K562 (cell line): Measurements from ENCODE around the gene EFCAB10. TPM values are rescaled to one million over a fixed set of nuclear protein-coding genes. Genes with fewer than 3 reads are reported as not detected.

ENCODE experiments used
- ATAC-seq: fragments of 200-7000 bp; cut with Tn5 transposase; 3 replicates; pipeline ENCODE4 v1.9.1; 2020; ENCODE audit warnings: moderate library complexity
- Bru-seq: library from RNA; stranded (reverse); fragments of 400-500 nt; gene quantifications from one replicate; lab custom pipeline; 2021; lab: Mats Ljungman, UMichigan
- BruChase-seq, 2 experiments: library from RNA; stranded (reverse); fragments of 400-500 nt; gene quantifications; one replicate each; lab custom pipeline; 2021; lab: Mats Ljungman, UMichigan
- BruUV-seq: library from RNA; stranded (reverse); fragments of 400-500 nt; replicated peaks from 2 replicates; lab custom pipeline; 2021; lab: Mats Ljungman, UMichigan
- CTCF ChIA-PET: fragments of 300-600 bp; formaldehyde crosslinking; extraction: SDS; loops from one replicate; lab custom pipeline; 2021; ENCODE audit warnings: low intra/inter-chr PET ratio; lab: Yijun Ruan, JAX
- POLR2A ChIA-PET: fragments of 300-600, 350-650 bp; sonication (Branson Sonifier 250); formaldehyde crosslinking; extraction: SDS; loops from one replicate; lab custom pipeline; 2021; ENCODE audit warnings: antibody characterized with exemption, inconsistent platforms; lab: Yijun Ruan, JAX
- DNase-seq, 4 experiments: peaks; one replicate each; pipeline versions ENCODE4 v3.0.0 to v3.0.0-alpha.2; 2011 to 2018; ENCODE audit warnings: low spot score in 3 of 4, mixed read lengths in 3 of 4; ENCODE audit errors: extremely low read depth in 1 of 4
- FAIRE-seq: peaks from 2 replicates; lab custom pipeline; 2011; peaks lifted over from hg19 to GRCh38; lab: Jason Lieb, UNC
- H2AFZ ChIP-seq: 2 replicates; pipeline ENCODE4 v1.6.0; 2011; ENCODE audit warnings: low read depth, low read length, control low read depth, inconsistent platforms
- H3K27ac ChIP-seq: fragments of 200-600 bp; 3 replicates; pipeline ENCODE4 v1.8.0; 2011; ENCODE audit warnings: low read depth, mild to moderate bottlenecking, control low read depth, inconsistent platforms, low read length, moderate library complexity, mixed read lengths; ENCODE audit errors: extremely low read depth
- H3K27me3 ChIP-seq, 2 experiments: fragments of 300-600 bp in 1 of 2; 2 replicates in 1 of 2; 3 replicates in 1 of 2; pipeline versions ENCODE4 v1.6.0 to v1.8.0; 2011; ENCODE audit warnings: inconsistent platforms in 2 of 2, low read length in 2 of 2, mild to moderate bottlenecking in 1 of 2, mixed read lengths in 1 of 2, moderate library complexity in 1 of 2; ENCODE audit not compliant: control insufficient read depth in 2 of 2, insufficient read depth in 2 of 2
- H3K36me3 ChIP-seq: fragments of 300-600 bp; 3 replicates; pipeline ENCODE4 v1.8.0; 2011; ENCODE audit warnings: mild to moderate bottlenecking, low read length, inconsistent platforms; ENCODE audit not compliant: control insufficient read depth, insufficient read depth
- H3K4me1 ChIP-seq, 2 experiments: fragments of 200-600 bp in 1 of 2; replicated peaks in 1 of 2; 2 replicates in 1 of 2; 3 replicates in 1 of 2; pipeline versions ENCODE4 v1.5.1 to v1.8.0; 2011; ENCODE audit warnings: inconsistent platforms in 2 of 2, low read length in 2 of 2, mild to moderate bottlenecking in 1 of 2, mixed read lengths in 1 of 2, moderate library complexity in 1 of 2; ENCODE audit not compliant: control insufficient read depth in 2 of 2, insufficient read depth in 2 of 2
- H3K4me2 ChIP-seq: 2 replicates; pipeline ENCODE4 v1.6.1; 2011; ENCODE audit warnings: low read length, control low read depth, inconsistent platforms, mixed read lengths; ENCODE audit not compliant: insufficient read depth
- H3K4me3 ChIP-seq: fragments of 200-600 bp; sonication (generic), shearing (Covaris generic); 2 replicates; pipeline ENCODE4 v1.5.1; 2016; ENCODE audit warnings: control low read depth, inconsistent platforms
- H3K79me2 ChIP-seq: fragments of 200-600 bp; 3 replicates; pipeline ENCODE4 v1.8.0; 2011; ENCODE audit warnings: low read length, inconsistent platforms; ENCODE audit not compliant: control insufficient read depth, insufficient read depth
- H3K9ac ChIP-seq, 2 experiments: 2 replicates each; pipeline versions ENCODE4 v1.6.0 to v1.6.1; 2011; ENCODE audit warnings: low read depth in 2 of 2, low read length in 2 of 2, control low read depth in 1 of 2, inconsistent platforms in 1 of 2, mild to moderate bottlenecking in 1 of 2, mixed read lengths in 1 of 2; ENCODE audit not compliant: insufficient read depth in 1 of 2
- H3K9me1 ChIP-seq: one replicate; pipeline ENCODE4 v1.6.0; 2011; ENCODE audit warnings: inconsistent platforms, mild to moderate bottlenecking, low read length, moderate library complexity; ENCODE audit not compliant: control insufficient read depth, insufficient read depth
- H3K9me3 ChIP-seq: replicated peaks from 2 replicates; pipeline ENCODE4 v1.5.1; 2011; ENCODE audit warnings: low read depth, low read length, inconsistent platforms; ENCODE audit not compliant: control insufficient read depth, insufficient read depth
- H4K20me1 ChIP-seq: replicated peaks from 2 replicates; pipeline ENCODE4 v1.6.1; 2011; ENCODE audit warnings: low read length, inconsistent platforms, mixed read lengths; ENCODE audit not compliant: control insufficient read depth, insufficient read depth
- ASH1L ChIP-seq: fragments of 450-650 bp; IDR thresholded peaks from 2 replicates; pipeline ENCODE4 v1.6.1; 2018; ENCODE audit warnings: borderline replicate concordance, mild to moderate bottlenecking, low read depth; ENCODE audit not compliant: partially characterized antibody
- HLTF ChIP-seq: fragments of 450-650 bp; IDR thresholded peaks from 2 replicates; pipeline ENCODE4 v1.6.1; 2016
- RFX1 ChIP-seq: fragments of 450-650 bp; IDR thresholded peaks from 2 replicates; pipeline ENCODE4 v1.6.1; 2016; ENCODE audit warnings: mild to moderate bottlenecking, moderate library complexity
- WGBS: fragments of 100-300 bp; shearing (Covaris generic); methylation state at CpG from one replicate; pipeline ENCODE4 v1.1.6; 2016; ENCODE audit warnings: low coverage, mixed read lengths; ENCODE audit not compliant: insufficient coverage; ENCODE audit errors: missing lambda C conversion rate; 5-methylcytosine and 5-hydroxymethylcytosine counted together
- in situ Hi-C: fragments of 300-500 bp; cut with MboI; formaldehyde crosslinking; loops from 4 replicates; pipeline ENCODE4 v1.15.0; 2018; ENCODE audit warnings: inconsistent platforms, mixed read lengths
- intact Hi-C: fragments of 100-400 bp; cut with micrococcal nuclease; formaldehyde crosslinking; loops from 2 replicates; pipeline ENCODE4 v1.14.2; 2022
- long read RNA-seq, 3 experiments: library from polyadenylated mRNA in 2 of 3; library from RNA in 1 of 3; unstranded in 2 of 3; stranded (forward) in 1 of 3; transcript quantifications; one replicate each; pipeline ENCODE4 v2.0.0, GENCODE V29; 2019 to 2022
- polyA minus RNA-seq, 3 experiments: library from RNA; depleted of rRNA, polyadenylated mRNA; stranded (reverse); fragments of >200 nt; gene quantifications; 2 replicates each; pipeline ENCODE4 v1.2.3, GENCODE V29; 2011
- polyA plus RNA-seq, 8 experiments: library from polyadenylated mRNA; depleted of rRNA in 4 of 8; stranded (reverse) in 5 of 8; unstranded in 3 of 8; fragments of >200 nt; fragmentation: Nextera tagmentation in 2 of 8; fragmentation: Illumina TruSeq in 1 of 8; extraction: Ambion mirVana in 2 of 8; extraction: Trizol in 1 of 8; gene quantifications; 2 replicates each; pipeline versions ENCODE4 v1.2.1 to v1.2.3, GENCODE V29; 2011 to 2014; ENCODE audit warnings: inconsistent platforms in 1 of 8, missing spikeins in 1 of 8
- total RNA-seq, 7 experiments: library from RNA; depleted of rRNA in 6 of 7; stranded (reverse); fragments of >200 nt in 6 of 7; fragmentation: Illumina TruSeq in 2 of 7; extraction: Trizol in 2 of 7; gene quantifications; 2 replicates each; pipeline versions ENCODE4 v1.2.1 to v1.2.3, GENCODE V29; 2011 to 2021; ENCODE audit warnings: low replicate concordance in 1 of 7
- TF ChIP-seq, protein P1 (sequence below): fragments of 450-650 bp; formaldehyde crosslinking; IDR thresholded peaks from 2 replicates; pipeline ENCODE4 v1.4.0; 2020; ENCODE audit warnings: mild to moderate bottlenecking, mixed read lengths
- TF ChIP-seq, protein P2 (sequence below): sonication (generic); formaldehyde crosslinking; IDR thresholded peaks from 2 replicates; pipeline ENCODE4 v1.8.1; 2023; ENCODE audit warnings: mild to moderate bottlenecking, missing genetic modification reagents

Gene EFCAB10, protein sequence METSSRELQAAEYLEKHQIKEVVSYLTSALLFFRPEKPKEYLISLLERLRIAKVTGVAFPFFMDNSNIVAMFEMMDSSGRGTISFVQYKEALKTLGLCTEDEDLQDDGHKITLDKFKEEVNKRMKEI
- 2.1 and 9.3 TPM in 2 replicates for total RNA-seq (2011; cell fraction: chromatin; rRNA removed; ENCODE audit: low replicate concordance)
- 1.5 and 2.9 TPM in 2 replicates for total RNA-seq (2011; cell fraction: nucleolus; rRNA removed)
- 3.2 and 6.1 TPM in 2 replicates for total RNA-seq (2011; cell fraction: nucleoplasm; rRNA removed)
- total RNA-seq (2014; rRNA removed) (9.6 and 12.2 TPM in 2 replicates), total RNA-seq (2014; rRNA removed; fragmentation: Illumina TruSeq; extraction: Trizol) (19.9 and 20.6 TPM in 2 replicates), total RNA-seq (2015; rRNA removed; fragmentation: Illumina TruSeq; extraction: Trizol) (11.3 and 13.1 TPM in 2 replicates), total RNA-seq (2021) (17.3 and 19.7 TPM in 2 replicates), polyA plus RNA-seq (2011; rRNA removed) (5.0 and 6.4 TPM in 2 replicates), polyA plus RNA-seq (2014; fragmentation: Illumina TruSeq; extraction: Trizol) (15.2 and 21.1 TPM in 2 replicates), polyA plus RNA-seq (2014; fragmentation: Nextera tagmentation; extraction: Ambion mirVana) (10 to 100 TPM; 16.8 to 21.4 TPM), polyA plus RNA-seq (2014; rRNA removed) (15.4 and 22.5 TPM in 2 replicates), polyA minus RNA-seq (2011; rRNA and poly(A)+ RNA removed) (4.0 and 4.2 TPM in 2 replicates), Bru-seq, nascent RNA (percentile 61 among the genes with signal in this experiment), BruChase-seq, experiment 1, labeled RNA remaining after a 2-hour chase (percentile 63 among the genes with signal in this experiment), BruChase-seq, experiment 2, labeled RNA remaining after a 6-hour chase (percentile 58 among the genes with signal in this experiment)
- polyA plus RNA-seq (2011; cell fraction: cytosol; rRNA removed) = 0.69 and 1.9 TPM in 2 replicates
- polyA plus RNA-seq (2011; cell fraction: nucleus; rRNA removed) = 1.5 and 1.7 TPM in 2 replicates
- 12.2 and 13.3 TPM in 2 replicates for polyA plus RNA-seq (2012)
- polyA minus RNA-seq (2011; cell fraction: cytosol; rRNA and poly(A)+ RNA removed) = 1.8 and 2.5 TPM in 2 replicates
- polyA minus RNA-seq (2011; cell fraction: nucleus; rRNA and poly(A)+ RNA removed) = 0.27 and 1.00 TPM in 2 replicates
- long read RNA-seq, experiment 1, transcript EFCAB10-206 (5 exons, 841 nt) = major isoform, 6 of 11 reads
- long read RNA-seq, experiment 1, partial matches to known transcripts = 0 of 11 reads
- long read RNA-seq, experiment 1, other reads (novel, unspliced or antisense) = 5 of 11 reads
- long read RNA-seq, experiment 2, partial matches to known transcripts = 0 of 9 reads
- long read RNA-seq, experiment 2, other reads (novel, unspliced or antisense) = 7 of 9 reads
- long read RNA-seq, experiment 3, partial matches to known transcripts = 0 of 3 reads
- long read RNA-seq, experiment 3, other reads (novel, unspliced or antisense) = 0 of 3 reads

DNA sequence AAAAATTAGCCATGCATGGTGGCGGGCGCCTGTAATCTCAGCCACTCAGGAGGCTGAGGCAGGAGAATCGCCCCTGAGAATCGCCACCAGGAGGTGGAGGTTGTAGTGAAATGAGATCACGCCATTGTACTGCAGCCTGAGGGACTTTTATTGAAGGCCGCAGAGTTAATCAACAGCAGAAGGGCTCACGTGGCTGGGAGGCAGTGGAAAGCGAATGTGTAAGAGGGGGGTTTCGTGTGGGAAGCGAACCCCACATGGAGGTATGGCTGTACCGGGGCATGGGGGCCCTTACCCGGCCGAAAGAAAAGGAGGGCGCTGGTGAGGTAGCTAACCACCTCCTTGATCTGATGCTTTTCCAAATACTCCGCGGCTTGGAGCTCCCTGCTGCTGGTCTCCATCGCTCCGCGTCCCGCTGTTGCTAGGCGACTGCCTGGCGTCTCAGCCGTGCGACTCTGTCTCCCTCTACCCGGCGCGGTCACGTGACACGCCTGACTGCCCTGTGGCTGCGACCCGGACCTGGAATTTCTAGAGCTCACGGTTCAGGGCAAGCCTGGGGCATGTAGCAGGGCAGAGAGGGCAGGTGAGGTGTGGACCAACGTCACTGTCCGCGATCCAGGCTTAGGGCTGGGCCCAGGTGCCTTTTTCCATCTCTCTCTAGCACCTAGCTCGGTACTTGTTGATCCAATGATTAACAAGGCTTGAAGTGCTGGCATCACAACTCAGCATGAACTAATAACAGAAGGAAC is at the start of gene EFCAB10:
TSS of gene EFCAB10 (minus strand) at position 428 of the 746 bp plus-strand sequence. CDS start at position 398, 30 bp downstream.
- H3K9ac ChIP-seq = no peak within 1 kb of the TSS
- no peaks in the 10 kb centered on the region for H4K20me1 ChIP-seq
- no peak within 1 kb of the TSS for H2AFZ ChIP-seq
- H3K36me3 ChIP-seq = no peaks in the 10 kb centered on the region
- H3K4me3 ChIP-seq = no peak within 1 kb of the TSS
- peaks cover 3 to 10% of the 10 kb centered on the region in 2 experiments; a peak in 3 of 5 replicates for H3K4me1 ChIP-seq
- CTCF ChIA-PET = no interaction called here
- TF ChIP-seq ASH1L (no peak), HLTF (no peak), RFX1 (peak; percentile 21; the same call in 1 of the 2 replicates)
- TF ChIP-seq, protein P1, sequence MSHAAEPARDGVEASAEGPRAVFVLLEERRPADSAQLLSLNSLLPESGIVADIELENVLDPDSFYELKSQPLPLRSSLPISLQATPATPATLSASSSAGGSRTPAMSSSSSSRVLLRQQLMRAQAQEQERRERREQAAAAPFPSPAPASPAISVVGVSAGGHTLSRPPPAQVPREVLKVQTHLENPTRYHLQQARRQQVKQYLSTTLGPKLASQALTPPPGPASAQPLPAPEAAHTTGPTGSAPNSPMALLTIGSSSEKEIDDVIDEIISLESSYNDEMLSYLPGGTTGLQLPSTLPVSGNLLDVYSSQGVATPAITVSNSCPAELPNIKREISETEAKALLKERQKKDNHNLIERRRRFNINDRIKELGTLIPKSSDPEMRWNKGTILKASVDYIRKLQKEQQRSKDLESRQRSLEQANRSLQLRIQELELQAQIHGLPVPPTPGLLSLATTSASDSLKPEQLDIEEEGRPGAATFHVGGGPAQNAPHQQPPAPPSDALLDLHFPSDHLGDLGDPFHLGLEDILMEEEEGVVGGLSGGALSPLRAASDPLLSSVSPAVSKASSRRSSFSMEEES = peak; percentile 55
- TF ChIP-seq, protein P2, sequence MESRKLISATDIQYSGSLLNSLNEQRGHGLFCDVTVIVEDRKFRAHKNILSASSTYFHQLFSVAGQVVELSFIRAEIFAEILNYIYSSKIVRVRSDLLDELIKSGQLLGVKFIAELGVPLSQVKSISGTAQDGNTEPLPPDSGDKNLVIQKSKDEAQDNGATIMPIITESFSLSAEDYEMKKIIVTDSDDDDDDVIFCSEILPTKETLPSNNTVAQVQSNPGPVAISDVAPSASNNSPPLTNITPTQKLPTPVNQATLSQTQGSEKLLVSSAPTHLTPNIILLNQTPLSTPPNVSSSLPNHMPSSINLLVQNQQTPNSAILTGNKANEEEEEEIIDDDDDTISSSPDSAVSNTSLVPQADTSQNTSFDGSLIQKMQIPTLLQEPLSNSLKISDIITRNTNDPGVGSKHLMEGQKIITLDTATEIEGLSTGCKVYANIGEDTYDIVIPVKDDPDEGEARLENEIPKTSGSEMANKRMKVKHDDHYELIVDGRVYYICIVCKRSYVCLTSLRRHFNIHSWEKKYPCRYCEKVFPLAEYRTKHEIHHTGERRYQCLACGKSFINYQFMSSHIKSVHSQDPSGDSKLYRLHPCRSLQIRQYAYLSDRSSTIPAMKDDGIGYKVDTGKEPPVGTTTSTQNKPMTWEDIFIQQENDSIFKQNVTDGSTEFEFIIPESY = peak; percentile 80
- H3K79me2 ChIP-seq = no peaks in the 10 kb centered on the region
- H3K27me3 ChIP-seq = no peaks in the 10 kb centered on the region
- no peak within 1 kb of the TSS for H3K27ac ChIP-seq
- in situ Hi-C loops = no loop called here
- FAIRE-seq (no peak), ATAC-seq (no peak), DNase-seq (no peak)
- POLR2A ChIA-PET = no interaction called here
- BruUV-seq = no TSS peak
- H3K4me2 ChIP-seq = no peak within 1 kb of the TSS
- intact Hi-C loops = no loop called here
- H3K9me1 ChIP-seq = no peaks in the 10 kb centered on the region
- peaks cover 13% of the 10 kb centered on the region; the same call in 1 of the 2 replicates for H3K9me3 ChIP-seq
- WGBS = 78% methylated on average over 36 of the region's 36 CpGs
